H1 (cell line): Measurements from ENCODE around the gene ATP2B1. TPM values are rescaled to one million over a fixed set of nuclear protein-coding genes. Genes with fewer than 3 reads are reported as not detected.

Experiments
- CTCF ChIA-PET: fragments of 300-600 bp; sonication (Branson Sonifier 250); formaldehyde crosslinking; loops from one replicate; lab custom pipeline; 2021; ENCODE audit not compliant: partially characterized antibody; lab: Charles Lee
- POLR2A ChIA-PET: fragments of 300-600 bp; sonication (Branson Sonifier 250); formaldehyde crosslinking; loops from one replicate; lab custom pipeline; 2021; ENCODE audit warnings: inconsistent platforms; ENCODE audit not compliant: partially characterized antibody; lab: Charles Lee
- DNase-seq, 2 experiments: peaks; one replicate each; pipeline versions ENCODE4 v3.0.0 to v3.0.0-alpha.2; 2010 to 2022; ENCODE audit warnings: low spot score in 2 of 2, low read depth in 1 of 2, mixed read lengths in 1 of 2
- FAIRE-seq: peaks from 2 replicates; lab custom pipeline; 2011; peaks lifted over from hg19 to GRCh38; lab: Jason Lieb, UNC
- H2AFZ ChIP-seq: 2 replicates; pipeline ENCODE4 v1.8.1; 2012; ENCODE audit warnings: low read length, inconsistent platforms
- H2AK5ac ChIP-seq: 2 replicates; pipeline ENCODE4 v1.6.1; 2013; ENCODE audit warnings: low read depth, low read length
- H2BK120ac ChIP-seq: replicated peaks from 2 replicates; pipeline ENCODE3; 2013; ENCODE audit warnings: low read depth, low read length, inconsistent platforms
- H2BK12ac ChIP-seq: 2 replicates; pipeline ENCODE4 v1.6.1; 2013; ENCODE audit warnings: low read depth, low read length
- H2BK15ac ChIP-seq: 2 replicates; pipeline ENCODE4 v1.6.1; 2013; ENCODE audit warnings: low read length
- H2BK20ac ChIP-seq: 2 replicates; pipeline ENCODE4 v1.6.1; 2013; ENCODE audit warnings: low read length
- H2BK5ac ChIP-seq: 2 replicates; pipeline ENCODE4 v1.6.1; 2013; ENCODE audit warnings: low read depth, low read length
- H3K14ac ChIP-seq: 2 replicates; pipeline ENCODE4 v1.6.1; 2013; ENCODE audit warnings: inconsistent platforms; ENCODE audit not compliant: insufficient read length
- H3K18ac ChIP-seq: 2 replicates; pipeline ENCODE4 v1.6.1; 2013; ENCODE audit warnings: low read length; ENCODE audit errors: extremely low read depth
- H3K23ac ChIP-seq: 2 replicates; pipeline ENCODE4 v1.6.1; 2013; ENCODE audit warnings: inconsistent platforms; ENCODE audit not compliant: insufficient read length
- H3K23me2 ChIP-seq: 2 replicates; pipeline ENCODE4 v1.6.1; 2013; ENCODE audit warnings: low read depth, low read length
- H3K27ac ChIP-seq: 2 replicates; pipeline ENCODE4 v1.6.1; 2011; ENCODE audit warnings: low read depth, low read length, inconsistent platforms
- H3K27me3 ChIP-seq, 4 experiments: replicated peaks in 1 of 4; 1 replicate in 1 of 4; 2 replicates in 3 of 4; pipeline versions ENCODE4 v1.6.1 to v1.8.1; 2011 to 2013; ENCODE audit warnings: low read length in 3 of 4, mild to moderate bottlenecking in 3 of 4, inconsistent platforms in 2 of 4, mixed read lengths in 2 of 4, moderate library complexity in 1 of 4; ENCODE audit not compliant: control insufficient read depth in 3 of 4, insufficient read depth in 3 of 4; ENCODE audit errors: extremely low read depth in 1 of 4
- H3K36me3 ChIP-seq, 4 experiments: 2 replicates each; pipeline versions ENCODE4 v1.6.1 to v1.8.1; 2011 to 2013; ENCODE audit warnings: mild to moderate bottlenecking in 4 of 4, low read length in 3 of 4, moderate library complexity in 2 of 4, control low read depth in 1 of 4, inconsistent platforms in 1 of 4; ENCODE audit not compliant: insufficient read depth in 4 of 4, control insufficient read depth in 2 of 4
- H3K4ac ChIP-seq: replicated peaks from 2 replicates; pipeline ENCODE3; 2013; ENCODE audit warnings: low read length, low read depth, mixed read lengths, inconsistent platforms; ENCODE audit not compliant: insufficient read length
- H3K4me1 ChIP-seq, 4 experiments: replicated peaks in 1 of 4; 1 replicate in 1 of 4; 2 replicates in 3 of 4; pipeline versions ENCODE4 v1.6.1 to v1.8.1; 2011 to 2013; ENCODE audit warnings: low read length in 3 of 4, inconsistent platforms in 2 of 4, mixed read lengths in 1 of 4; ENCODE audit not compliant: insufficient read depth in 4 of 4, control insufficient read depth in 3 of 4
- H3K4me2 ChIP-seq, 2 experiments: 2 replicates each; pipeline versions ENCODE4 v1.6.1 to v1.8.1; 2011 to 2013; ENCODE audit warnings: low read depth in 2 of 2, low read length in 2 of 2, control low read depth in 1 of 2, inconsistent platforms in 1 of 2, mild to moderate bottlenecking in 1 of 2; ENCODE audit not compliant: insufficient read depth in 1 of 2
- H3K4me3 ChIP-seq, 4 experiments: fragments of 200-600, 300-600 bp in 1 of 4; sonication (generic), shearing (Covaris generic), sonication (Bioruptor Twin) in 1 of 4; 2 replicates each; pipeline versions ENCODE4 v1.5.1 to v1.8.1; 2011 to 2016; ENCODE audit warnings: low read length in 4 of 4, low read depth in 3 of 4, control low read depth in 2 of 4, inconsistent platforms in 2 of 4, mild to moderate bottlenecking in 2 of 4, mixed read lengths in 1 of 4, moderate library complexity in 1 of 4; ENCODE audit not compliant: insufficient read depth in 2 of 4; ENCODE audit errors: extremely low read depth in 1 of 4
- H3K56ac ChIP-seq: replicated peaks from 2 replicates; pipeline ENCODE3; 2013; ENCODE audit warnings: low read depth, mild to moderate bottlenecking, mixed read lengths, low read length, inconsistent platforms; ENCODE audit not compliant: insufficient read length
- H3K79me1 ChIP-seq: 2 replicates; pipeline ENCODE4 v1.6.1; 2013; ENCODE audit warnings: low read depth, low read length, control low read depth
- H3K79me2 ChIP-seq, 2 experiments: 2 replicates each; pipeline versions ENCODE4 v1.6.1 to v1.8.1; 2012 to 2013; ENCODE audit warnings: low read length in 2 of 2, mild to moderate bottlenecking in 2 of 2, inconsistent platforms in 1 of 2; ENCODE audit not compliant: insufficient read depth in 2 of 2, control insufficient read depth in 1 of 2
- H3K9ac ChIP-seq, 4 experiments: replicated peaks in 1 of 4; 1 replicate in 1 of 4; 2 replicates in 3 of 4; pipeline versions ENCODE4 v1.6.1 to v1.8.1; 2011 to 2013; ENCODE audit warnings: low read depth in 3 of 4, low read length in 3 of 4, control low read depth in 2 of 4, mild to moderate bottlenecking in 2 of 4, moderate library complexity in 2 of 4, inconsistent platforms in 1 of 4; ENCODE audit errors: extremely low read depth in 1 of 4
- H3K9me3 ChIP-seq, 2 experiments: 2 replicates each; pipeline versions ENCODE4 v1.6.1 to v1.8.1; 2012 to 2013; ENCODE audit warnings: mild to moderate bottlenecking in 2 of 2, moderate library complexity in 2 of 2, control low read depth in 1 of 2, inconsistent platforms in 1 of 2, low read depth in 1 of 2, low read length in 1 of 2, mixed read lengths in 1 of 2; ENCODE audit not compliant: insufficient read depth in 2 of 2
- H4K20me1 ChIP-seq, 2 experiments: replicated peaks in 1 of 2; 2 replicates each; pipeline versions ENCODE3 to v1.8.1; 2011 to 2013; ENCODE audit warnings: inconsistent platforms in 2 of 2, low read length in 2 of 2, mild to moderate bottlenecking in 1 of 2; ENCODE audit not compliant: insufficient read depth in 2 of 2, control insufficient read depth in 1 of 2
- H4K5ac ChIP-seq: 2 replicates; pipeline ENCODE4 v1.6.1; 2013; ENCODE audit warnings: low read length, low read depth, mixed read lengths, inconsistent platforms; ENCODE audit not compliant: insufficient read length
- H4K8ac ChIP-seq: 2 replicates; pipeline ENCODE4 v1.8.0; 2013; ENCODE audit warnings: mild to moderate bottlenecking, moderate library complexity, low read length, inconsistent platforms; ENCODE audit not compliant: insufficient read depth; ENCODE audit errors: extremely low read depth
- H4K91ac ChIP-seq: replicated peaks from 2 replicates; pipeline ENCODE3; 2013; ENCODE audit warnings: low read length, mixed read lengths, inconsistent platforms; ENCODE audit not compliant: insufficient read length
- CBX5 ChIP-seq: fragments of 300-800, 300-1000 bp; sonication (generic); IDR thresholded peaks from 2 replicates; pipeline ENCODE4 v1.7.1; 2016; ENCODE audit warnings: antibody characterized with exemption, low read length, low read depth
- CHD1 ChIP-seq: IDR thresholded peaks from 2 replicates; pipeline ENCODE4 v1.6.1; 2012; ENCODE audit warnings: low read depth, low read length, improper control_type of control experiment
- KDM4A ChIP-seq: IDR thresholded peaks from one replicate; pipeline ENCODE4 v1.7.1; 2012; ENCODE audit warnings: low read depth, mild to moderate bottlenecking, moderate library complexity, low read length, inconsistent platforms; ENCODE audit not compliant: severe bottlenecking
- NRF1 ChIP-seq: IDR thresholded peaks from 2 replicates; pipeline ENCODE4 v1.6.1; 2011; ENCODE audit warnings: mild to moderate bottlenecking, low read depth, low read length, improper control_type of control experiment
- PHF8 ChIP-seq: fragments of 200-600 bp; sonication (generic); conservative IDR thresholded peaks from 2 replicates; pipeline ENCODE4 v1.7.1; 2012; ENCODE audit warnings: low read depth, mild to moderate bottlenecking, inconsistent platforms, low read length, moderate library complexity
- POLR2A ChIP-seq, 2 experiments: IDR thresholded peaks; 1 replicate in 1 of 2; 2 replicates in 1 of 2; pipeline ENCODE4 v1.6.1; 2011; ENCODE audit warnings: low read depth in 2 of 2, low read length in 2 of 2, mild to moderate bottlenecking in 2 of 2; ENCODE audit errors: control extremely low read depth in 1 of 2
- RAD21 ChIP-seq, 2 experiments: IDR thresholded peaks in 1 of 2; conservative IDR thresholded peaks in 1 of 2; 2 replicates each; pipeline ENCODE4 v1.6.1; 2011; ENCODE audit warnings: low read depth in 2 of 2, low read length in 2 of 2, improper control_type of control experiment in 1 of 2, inconsistent platforms in 1 of 2, mild to moderate bottlenecking in 1 of 2, moderate library complexity in 1 of 2
- RNF2 ChIP-seq: fragments of 200-900, 300-1000 bp; sonication (generic); IDR thresholded peaks from 2 replicates; pipeline ENCODE4 v1.7.1; 2016; ENCODE audit warnings: borderline replicate concordance, low read depth, mild to moderate bottlenecking, antibody characterized with exemption, low read length; ENCODE audit not compliant: poor library complexity, severe bottlenecking; ENCODE audit errors: missing control alignments
- SAP30 ChIP-seq: fragments of 300-600 bp; sonication (generic); IDR thresholded peaks from 2 replicates; pipeline ENCODE4 v1.7.1; 2012; ENCODE audit warnings: low read length, moderate library complexity, mild to moderate bottlenecking, inconsistent platforms; ENCODE audit not compliant: insufficient read depth, insufficient replicate concordance
- SIRT6 ChIP-seq: IDR thresholded peaks from one replicate; pipeline ENCODE4 v1.7.1; 2012; ENCODE audit warnings: low read length, inconsistent platforms
- SUZ12 ChIP-seq: fragments of 200-600 bp; sonication (generic); IDR thresholded peaks from 2 replicates; pipeline ENCODE4 v1.6.1; 2012; ENCODE audit warnings: mild to moderate bottlenecking, inconsistent platforms, low read length, moderate library complexity, mixed read lengths
- USF2 ChIP-seq: IDR thresholded peaks from 2 replicates; pipeline ENCODE4 v1.6.1; 2011; ENCODE audit warnings: low read length, improper control_type of control experiment
- WGBS, 2 experiments: shearing (Covaris generic) in 1 of 2; methylation state at CpG; one replicate each; pipeline versions ENCODE4 v1.1.6 to v1.1.7; 2013 to 2015; ENCODE audit warnings: low lambda C conversion rate in 2 of 2, mixed read lengths in 2 of 2, inconsistent platforms in 1 of 2, low coverage in 1 of 2, missing lambda C conversion rate in 1 of 2; ENCODE audit not compliant: insufficient replicate concordance in 2 of 2, insufficient coverage in 1 of 2, insufficient read length in 1 of 2; ENCODE audit errors: extremely low coverage in 1 of 2, missing lambda C conversion rate in 1 of 2; 5-methylcytosine and 5-hydroxymethylcytosine counted together
- polyA plus RNA-seq, 7 experiments: library from polyadenylated mRNA; depleted of rRNA in 3 of 7; stranded (reverse) in 5 of 7; unstranded in 2 of 7; fragments of >200 nt in 5 of 7; fragments of 200-250 nt in 2 of 7; gene quantifications; 1 replicate in 5 of 7; 2 replicates in 1 of 7; 4 replicates in 1 of 7; pipeline versions ENCODE4 v1.2.1 to v1.2.3, GENCODE V29; 2011 to 2013; ENCODE audit warnings: missing spikeins in 2 of 7, mixed read lengths in 2 of 7
- total RNA-seq: library from RNA; stranded (reverse); fragmentation: NEBNext Ultra II Directional; extraction: Animal tissue kit (Norgen Biotek cat#: 25700); gene quantifications from 2 replicates; pipeline ENCODE4 v1.2.1, GENCODE V29; 2021

The ATP2B1 gene
- total and polyA plus RNA-seq, 2 of the 8 experiments (the other 6 are each of a cell fraction or from before 2014, with no cell fraction given) = 4.3 to 32.0 TPM

GRCh38 chr12:89556976-89557375, 151.7 kb downstream of the ATP2B1 start:
- Histone ChIP-seq H2BK12ac (no peak overlapping the region), H3K79me2 (no peaks in the 10 kb centered on the region), H3K36me3 (no peaks in the 10 kb centered on the region), H3K14ac (no peak overlapping the region), H3K4me3 (no peak overlapping the region), H2AK5ac (no peak overlapping the region), H3K27ac (no peak overlapping the region), H3K18ac (no peak overlapping the region), H3K27me3 (no peaks in the 10 kb centered on the region), H3K4me1 (no peaks in the 10 kb centered on the region), H2BK20ac (no peak overlapping the region), H3K9ac (no peak overlapping the region), H3K23ac (no peak overlapping the region), H3K56ac (no peak overlapping the region), H4K8ac (no peak overlapping the region), H2BK15ac (no peak overlapping the region), H4K20me1 (no peaks in the 10 kb centered on the region), H4K5ac (no peak overlapping the region), H3K79me1 (no peaks in the 10 kb centered on the region), H3K4me2 (no peak overlapping the region), H3K9me3 (no peaks in the 10 kb centered on the region), H3K23me2 (no peaks in the 10 kb centered on the region), H2AFZ (no peak overlapping the region), H2BK120ac (no peak overlapping the region), H2BK5ac (no peak overlapping the region), H3K4ac (no peak overlapping the region), H4K91ac (no peak overlapping the region)
- TF ChIP-seq USF2 (no peak), KDM4A (no peak), POLR2A (IDR thresholded peaks at IDR 0.05; ENCODE audit: control extremely low read depth in 1 of 2, low read depth in 2 of 2, low read length in 2 of 2) (no peak), CBX5 (no peak), RNF2 (no peak), RAD21 (IDR thresholded peaks at IDR 0.05 in 1 of 2, conservative IDR thresholded peaks at IDR 0.05 in 1 of 2; ENCODE audit: low read depth in 2 of 2, low read length in 2 of 2) (no peak), SIRT6 (no peak), PHF8 (no peak), NRF1 (no peak), SUZ12 (no peak), SAP30 (no peak), CHD1 (no peak)
- CTCF ChIA-PET = interaction anchor here (0.5 kb wide), 1 partner anchor 378 kb away, joined by 3 read pairs; no protein-coding TSS in a partner anchor
- DNase-seq (no peak), FAIRE-seq (no peak)
- POLR2A ChIA-PET = no interaction called here
- 95% methylated on average over 2 of the region's 2 CpGs; no CpG with 5 or more reads in 1 of the 2 experiments for WGBS, 2 experiments
